GM10248 (cell line): ENCODE measurements around the gene NELL2.

Experiments
- CTCF ChIA-PET: fragments of 300-600 bp; sonication (Branson Sonifier 250); formaldehyde crosslinking; extraction: SDS; loops from one replicate; lab custom pipeline; 2021; ENCODE audit warnings: antibody characterized with exemption; lab: Yijun Ruan, JAX
- POLR2A ChIA-PET: fragments of 350-650 bp; sonication (Branson Sonifier 250); formaldehyde crosslinking; extraction: SDS; loops from one replicate; lab custom pipeline; 2020; ENCODE audit warnings: antibody characterized with exemption; lab: Yijun Ruan, JAX
- DNase-seq: peaks from one replicate; pipeline ENCODE4 v3.0.0; 2012; ENCODE audit errors: extremely low spot score
- CTCF ChIP-seq: IDR thresholded peaks from 2 replicates; pipeline ENCODE4 v1.5.1; 2012; ENCODE audit warnings: mild to moderate bottlenecking, low read depth; ENCODE audit errors: extremely low read depth, missing control alignments, control extremely low read depth

Gene NELL2

GRCh38 chr12:44873898-44874297, 2.2 kb downstream of the NELL2 start:
- no peak for DNase-seq
- ChIA-PET CTCF (interaction anchor here (0.8 to 1.5 kb wide), 7 partner anchors 10 to 99 kb away, joined by 3 to 6 read pairs (median 3); no protein-coding TSS in a partner anchor), POLR2A (no interaction called here)
- peak; percentile 34 for TF ChIP-seq CTCF

- CTCF ChIA-PET, result interaction anchor here (1.3 kb wide), 1 partner anchor 58 kb away, joined by 3 read pairs; no protein-coding TSS in a partner anchor
- POLR2A ChIA-PET, result no interaction called here
- no peak for TF ChIP-seq CTCF
Measured at GRCh38 chr12:44869503-44869902, 6.6 kb downstream of the NELL2 start.

GRCh38 chr12:44863867-44864266, 12.2 kb downstream of the NELL2 start:
- CTCF ChIA-PET, result interaction anchor here (1.2 to 1.4 kb wide), 2 partner anchors 10 to 12 kb away, joined by 3 to 6 read pairs; no protein-coding TSS in a partner anchor
- DNase-seq, result no peak

More at GRCh38 chr12:44869503-44869902, 6.6 kb downstream of the NELL2 start:
- DNase-seq, result no peak

GRCh38 chr12:44859998-44860689, 16.0 kb downstream of the NELL2 start:
- ChIA-PET POLR2A (no interaction called here), CTCF (interaction anchor here (1.0 kb wide), 1 partner anchor 14 kb away, joined by 3 read pairs; no protein-coding TSS in a partner anchor)
- DNase-seq, result no peak
- no peak for TF ChIP-seq CTCF

More at GRCh38 chr12:44863867-44864266, 12.2 kb downstream of the NELL2 start:
- POLR2A ChIA-PET, result no interaction called here
- TF ChIP-seq CTCF, result no peak

- POLR2A ChIA-PET, result no interaction called here
- TF ChIP-seq CTCF, result no peak
Measured at GRCh38 chr12:44858226-44858855, 17.8 kb downstream of the NELL2 start.

GRCh38 chr12:44852483-44852882, 23.6 kb downstream of the NELL2 start:
- CTCF ChIA-PET, result no interaction called here
- no peak for DNase-seq
- POLR2A ChIA-PET, result no interaction called here
- no peak for TF ChIP-seq CTCF

More at GRCh38 chr12:44858226-44858855, 17.8 kb downstream of the NELL2 start:
- CTCF ChIA-PET, result interaction anchor here (1.4 to 1.7 kb wide), 4 partner anchors 21 to 90 kb away, joined by 3 to 5 read pairs (median 4); no protein-coding TSS in a partner anchor
- no peak for DNase-seq
